Measurements from ENCODE around the gene POLR3GL. TPM values are rescaled to one million over a fixed set of nuclear protein-coding genes. Genes with fewer than 3 reads are reported as not detected.
A peak's percentile ranks its signal among the peaks of the same experiment; 100 is the strongest.

The POLR3GL gene
- total RNA-seq, 1 donor from 2014 or later: 16.1 TPM

DNA sequence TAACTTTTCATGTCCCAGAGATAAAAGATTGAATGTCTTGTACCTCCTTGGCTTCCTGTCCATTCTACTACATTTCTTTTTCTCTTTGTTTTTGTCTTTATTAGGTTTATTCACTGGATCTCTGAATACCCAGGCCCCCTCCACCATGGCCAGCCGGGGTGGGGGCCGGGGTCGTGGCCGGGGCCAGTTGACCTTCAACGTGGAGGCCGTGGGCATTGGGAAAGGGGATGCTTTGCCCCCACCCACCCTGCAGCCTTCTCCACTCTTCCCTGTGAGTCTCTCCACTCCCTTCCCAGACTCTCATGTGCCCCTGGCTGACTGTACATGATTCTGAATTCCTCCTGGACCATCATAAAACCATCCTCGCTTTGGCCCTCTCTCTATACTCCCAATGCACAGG, 10.2 kb downstream of the POLR3GL start:
- H3K4me3 ChIP-seq (ENCODE audit: low read depth, low read length): no peak overlapping the region
- TF ChIP-seq, protein P1, sequence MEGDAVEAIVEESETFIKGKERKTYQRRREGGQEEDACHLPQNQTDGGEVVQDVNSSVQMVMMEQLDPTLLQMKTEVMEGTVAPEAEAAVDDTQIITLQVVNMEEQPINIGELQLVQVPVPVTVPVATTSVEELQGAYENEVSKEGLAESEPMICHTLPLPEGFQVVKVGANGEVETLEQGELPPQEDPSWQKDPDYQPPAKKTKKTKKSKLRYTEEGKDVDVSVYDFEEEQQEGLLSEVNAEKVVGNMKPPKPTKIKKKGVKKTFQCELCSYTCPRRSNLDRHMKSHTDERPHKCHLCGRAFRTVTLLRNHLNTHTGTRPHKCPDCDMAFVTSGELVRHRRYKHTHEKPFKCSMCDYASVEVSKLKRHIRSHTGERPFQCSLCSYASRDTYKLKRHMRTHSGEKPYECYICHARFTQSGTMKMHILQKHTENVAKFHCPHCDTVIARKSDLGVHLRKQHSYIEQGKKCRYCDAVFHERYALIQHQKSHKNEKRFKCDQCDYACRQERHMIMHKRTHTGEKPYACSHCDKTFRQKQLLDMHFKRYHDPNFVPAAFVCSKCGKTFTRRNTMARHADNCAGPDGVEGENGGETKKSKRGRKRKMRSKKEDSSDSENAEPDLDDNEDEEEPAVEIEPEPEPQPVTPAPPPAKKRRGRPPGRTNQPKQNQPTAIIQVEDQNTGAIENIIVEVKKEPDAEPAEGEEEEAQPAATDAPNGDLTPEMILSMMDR (conservative IDR thresholded peaks at IDR 0.05; ENCODE audit: low read depth, low read length): no peak
- DNase-seq (ENCODE audit: low read depth): no peak

DNA sequence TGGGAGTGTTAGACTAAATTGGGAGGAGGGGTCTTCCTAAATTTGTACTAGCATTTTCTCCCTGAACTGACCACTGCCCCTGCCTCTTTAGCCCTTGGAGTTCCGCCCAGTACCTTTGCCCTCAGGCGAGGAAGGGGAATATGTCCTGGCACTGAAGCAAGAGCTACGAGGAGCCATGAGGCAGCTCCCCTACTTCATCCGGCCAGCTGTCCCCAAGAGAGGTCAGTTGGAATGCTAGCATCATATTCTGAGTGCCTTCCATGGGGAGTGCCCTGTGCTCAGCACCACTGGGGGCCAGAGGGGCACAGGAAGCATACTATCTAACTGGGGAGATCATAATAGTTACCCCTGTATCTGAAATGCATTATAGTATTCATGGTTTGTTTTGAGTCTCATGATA, 10.7 kb downstream of the POLR3GL start:
- no peak overlapping the region for H3K4me3 ChIP-seq (ENCODE audit: low read depth, low read length)
- DNase-seq (ENCODE audit: low read depth): no peak
- TF ChIP-seq, protein P1 (conservative IDR thresholded peaks at IDR 0.05; ENCODE audit: low read depth, low read length): no peak

DNA sequence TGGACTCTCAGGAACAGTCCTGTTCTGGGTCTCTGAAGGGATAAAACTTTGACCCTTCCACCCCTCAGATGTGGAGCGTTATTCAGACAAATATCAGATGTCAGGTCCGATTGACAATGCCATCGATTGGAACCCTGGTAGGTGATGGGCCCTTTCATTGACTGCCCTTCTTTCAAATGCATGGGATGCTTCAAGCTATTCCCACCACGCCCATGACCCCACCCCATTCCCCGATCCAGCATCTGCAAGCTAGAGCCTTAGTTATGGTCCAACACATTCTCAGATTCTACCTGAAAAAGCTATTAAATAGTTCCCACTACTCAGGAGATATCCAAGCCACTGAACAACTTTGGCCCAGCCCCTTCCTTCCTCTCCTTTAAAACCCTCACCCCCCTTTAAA, 12.5 kb downstream of the POLR3GL start:
- DNase-seq (ENCODE audit: low read depth): no peak
- TF ChIP-seq, protein P1 (conservative IDR thresholded peaks at IDR 0.05; ENCODE audit: low read depth, low read length): no peak
- H3K4me3 ChIP-seq (ENCODE audit: low read depth, low read length): no peak overlapping the region

DNA sequence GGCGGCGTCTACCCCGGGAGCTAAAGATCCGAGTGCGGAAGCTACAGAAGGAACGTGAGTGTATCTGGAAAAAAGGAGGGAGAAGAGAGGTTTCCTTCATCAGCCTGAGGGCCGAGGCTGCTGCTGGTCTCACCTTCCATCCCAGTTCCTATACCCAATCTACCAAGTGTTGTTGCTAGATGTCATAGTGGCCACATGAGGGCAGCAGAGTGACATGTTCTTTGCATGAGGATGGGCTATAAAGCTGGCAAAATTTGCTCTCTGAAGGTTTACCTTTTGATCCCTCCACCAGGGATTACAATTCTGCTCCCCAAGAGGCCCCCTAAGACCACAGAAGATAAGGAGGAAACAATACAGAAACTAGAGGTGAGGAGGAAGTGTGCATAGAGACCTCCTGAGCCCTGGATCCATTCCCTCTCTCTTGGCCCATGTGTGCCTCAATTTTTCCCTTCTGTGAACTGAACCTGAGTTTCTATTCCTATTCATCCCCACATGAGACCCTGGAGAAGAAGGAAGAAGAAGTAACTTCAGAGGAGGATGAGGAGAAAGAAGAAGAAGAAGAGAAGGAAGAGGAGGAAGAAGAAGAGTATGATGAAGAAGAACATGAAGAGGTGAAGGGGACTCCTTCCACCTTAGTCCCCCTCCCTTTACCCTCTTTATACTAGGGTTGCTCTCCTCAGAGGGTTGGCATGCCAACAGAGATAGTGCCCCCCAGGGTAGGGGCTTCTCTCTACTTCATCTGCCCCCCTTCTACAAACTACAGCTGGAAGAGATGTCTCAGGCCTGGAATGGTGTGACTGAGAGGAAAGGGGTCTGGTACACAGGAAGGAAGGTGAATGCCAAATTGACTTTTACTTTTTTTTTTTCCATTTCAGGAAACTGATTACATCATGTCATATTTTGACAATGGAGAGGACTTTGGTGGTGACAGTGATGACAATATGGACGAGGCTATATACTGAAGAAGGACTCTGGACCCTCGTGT, 13.3 kb downstream of the POLR3GL start:
- DNase-seq (ENCODE audit: low read depth): no peak

DNA sequence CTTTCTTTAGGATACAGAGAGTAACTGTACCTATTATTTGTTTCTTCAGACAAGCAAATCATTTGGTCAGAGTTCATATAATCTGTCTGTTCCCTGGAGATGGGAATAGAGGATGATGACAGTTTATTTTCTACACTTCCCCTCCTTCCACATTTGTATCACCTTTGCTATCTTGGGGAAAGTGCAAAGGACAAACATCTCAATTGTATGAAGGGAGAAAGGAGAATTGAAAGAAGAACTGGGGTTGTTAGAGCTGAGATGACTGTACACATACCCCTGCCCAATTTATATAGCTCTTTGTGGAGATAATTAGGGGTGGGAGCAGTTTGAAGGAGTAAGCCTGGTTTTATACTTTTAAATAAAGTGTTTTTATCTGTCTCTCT, 14.0 kb downstream of the POLR3GL start:
- no peak for DNase-seq (ENCODE audit: low read depth)
- no peak overlapping the region for H3K4me3 ChIP-seq (ENCODE audit: low read depth, low read length)
- TF ChIP-seq, protein P1 (conservative IDR thresholded peaks at IDR 0.05; ENCODE audit: low read depth, low read length): no peak

More for the DNA sequence above, 13.3 kb downstream of the POLR3GL start:
- TF ChIP-seq, protein P1 (conservative IDR thresholded peaks at IDR 0.05; ENCODE audit: low read depth, low read length): peak; percentile 91
- no peak overlapping the region for H3K4me3 ChIP-seq (ENCODE audit: low read depth, low read length)

DNA sequence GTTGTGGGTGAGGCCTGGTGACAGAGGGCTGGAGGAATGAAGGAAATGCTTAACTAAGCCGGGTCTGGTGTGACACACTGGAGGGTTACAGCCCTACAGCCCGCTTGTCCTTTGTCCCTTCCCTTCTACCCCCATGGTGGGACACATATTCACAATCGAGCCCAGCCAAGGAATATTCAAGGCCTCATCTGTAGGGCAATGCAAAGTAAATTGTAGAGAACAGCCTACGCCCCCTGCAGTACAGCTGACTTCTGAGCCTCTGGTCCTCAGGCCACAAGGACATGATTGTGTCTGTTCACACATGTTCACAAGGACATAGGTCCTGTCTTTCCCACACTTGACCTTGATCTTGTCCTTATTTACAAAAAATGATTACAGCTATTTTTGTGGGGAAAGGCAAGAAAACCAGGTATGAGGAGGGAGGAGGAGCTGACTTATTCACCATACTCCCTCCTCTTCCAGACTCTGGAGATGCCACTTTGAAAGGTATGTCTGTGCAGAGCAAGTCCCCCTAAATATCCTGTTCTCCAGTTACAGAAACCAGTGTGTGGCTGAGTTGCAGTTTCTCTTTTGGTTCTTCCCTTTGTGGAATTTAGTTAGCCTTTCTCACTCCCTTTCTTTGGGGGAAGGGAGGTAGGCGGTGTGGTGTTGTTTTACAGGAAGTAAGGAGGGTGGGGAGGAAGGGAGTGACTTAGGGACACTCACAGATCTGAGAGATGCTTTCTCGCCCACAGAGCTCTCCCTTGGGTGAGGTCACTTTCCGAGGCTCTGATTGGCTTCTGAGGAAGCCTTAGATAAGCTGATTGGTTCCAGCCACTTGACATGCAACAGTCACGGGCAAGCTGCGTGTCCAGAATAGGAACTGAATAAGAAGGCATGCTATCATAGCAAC, 14.6 kb downstream of the POLR3GL start:
- TF ChIP-seq, protein P1 (conservative IDR thresholded peaks at IDR 0.05; ENCODE audit: low read depth, low read length): peak; percentile 39
- H3K4me3 ChIP-seq (ENCODE audit: low read depth, low read length): peak overlapping the region; percentile 19
- DNase-seq (ENCODE audit: low read depth): peak; percentile 96

Data from epithelial cell of proximal tubule (primary cell).